NCI-H2171 treated with DMSO at 0.1 percent for 48 hours (cell line): ENCODE results near the gene SYT1.
A peak's percentile ranks its signal among the peaks of the same experiment; 100 is the strongest.
"Not testable (repeated sequence)": the region's sequence is repeated elsewhere in the genome, so short reads cannot be mapped to it uniquely, and the experiment has no call there.

Source experiments
- DNase-seq: peaks from one replicate; lab custom pipeline; 2025; lab: John Stamatoyannopoulos, UW

The SYT1 gene

DNA sequence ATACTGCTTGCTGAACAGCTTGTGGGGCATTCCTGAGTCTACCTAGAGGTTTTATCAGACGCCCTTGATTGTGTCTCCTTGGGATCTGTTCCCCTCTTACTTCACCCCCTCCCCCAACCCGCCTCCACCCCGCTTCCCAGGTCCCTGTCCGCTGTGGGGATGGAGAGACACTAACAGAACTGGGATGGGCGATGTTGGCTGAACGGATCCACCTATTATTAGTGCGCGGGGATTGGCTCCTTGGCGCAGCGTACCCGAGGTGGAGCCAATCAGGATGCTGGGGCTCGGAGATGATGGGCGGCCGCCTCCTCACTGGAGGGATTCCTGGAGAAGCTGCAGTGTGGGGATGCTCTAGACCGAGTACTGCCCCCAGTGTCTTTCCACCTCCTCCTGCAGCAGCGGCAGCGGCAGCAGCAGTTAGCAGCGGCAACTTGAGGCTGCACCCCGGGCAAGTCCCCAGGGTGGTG is at the start of gene SYT1:
Gene SYT1, plus strand, starts transcription at position 372 of the 467 bp plus-strand sequence.
- peak; percentile 98 for DNase-seq

DNA sequence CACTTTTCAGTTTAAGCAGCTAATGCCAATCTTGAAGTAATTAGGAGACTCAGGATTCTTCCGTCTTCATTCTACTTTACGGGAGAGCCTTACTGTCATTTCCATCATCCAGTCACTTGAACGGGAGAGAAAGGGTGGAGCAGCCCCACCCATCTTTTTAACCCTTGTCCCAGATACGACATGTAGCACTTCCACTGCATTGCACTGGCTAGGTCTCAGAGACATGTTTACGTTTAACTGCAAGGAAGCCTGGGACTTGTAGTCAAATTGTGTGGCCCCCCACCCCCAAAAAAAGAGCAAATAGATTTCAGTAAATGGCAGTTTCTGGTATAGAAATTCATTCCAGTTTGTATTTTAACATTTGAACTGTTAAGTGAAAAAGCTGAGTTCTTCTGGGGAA is 46.1 kb upstream of the SYT1 start:
- no peak for DNase-seq

- DNase-seq, result no peak
These were observed 43.6 kb upstream of the SYT1 start for GRCh38 chr12:78820946-78821345.

DNA sequence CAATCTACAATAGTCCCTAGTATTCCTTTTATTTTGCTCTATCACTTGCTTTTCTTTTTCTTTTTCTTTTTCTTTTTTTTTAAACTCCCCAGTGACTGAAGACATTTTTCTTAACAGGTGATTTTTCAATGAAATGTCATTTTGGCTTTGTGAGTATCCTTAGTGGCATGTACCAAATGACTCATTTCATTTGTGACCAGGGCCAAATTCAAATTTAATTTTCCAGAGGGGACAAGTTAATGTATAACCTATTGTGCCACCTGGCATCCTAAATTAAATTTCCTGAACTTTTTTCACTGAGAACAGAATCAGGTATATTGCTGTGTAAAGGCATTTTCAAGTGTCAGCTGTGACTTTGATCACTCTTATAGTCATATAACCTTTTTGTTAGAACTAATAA is 39.7 kb upstream of the SYT1 start:
- DNase-seq, result no peak

DNA sequence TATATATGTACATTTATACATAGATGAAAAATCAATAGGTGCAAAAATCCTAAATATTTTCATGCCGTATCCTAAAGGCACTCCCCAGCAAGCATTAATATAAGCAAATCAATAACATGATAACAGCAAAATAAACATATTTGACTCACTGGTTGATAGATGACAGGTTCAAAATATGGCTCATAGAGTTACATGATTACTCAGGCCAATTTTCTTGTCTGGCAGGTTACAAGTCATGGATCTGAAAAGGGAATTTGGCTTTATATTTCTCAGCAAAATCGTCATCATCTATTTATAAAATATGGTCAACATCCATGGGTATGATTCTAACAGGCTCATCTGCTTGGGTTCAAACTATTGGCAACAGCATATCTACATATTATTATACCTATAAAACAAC is 34.9 kb upstream of the SYT1 start:
- DNase-seq, result no peak

DNA sequence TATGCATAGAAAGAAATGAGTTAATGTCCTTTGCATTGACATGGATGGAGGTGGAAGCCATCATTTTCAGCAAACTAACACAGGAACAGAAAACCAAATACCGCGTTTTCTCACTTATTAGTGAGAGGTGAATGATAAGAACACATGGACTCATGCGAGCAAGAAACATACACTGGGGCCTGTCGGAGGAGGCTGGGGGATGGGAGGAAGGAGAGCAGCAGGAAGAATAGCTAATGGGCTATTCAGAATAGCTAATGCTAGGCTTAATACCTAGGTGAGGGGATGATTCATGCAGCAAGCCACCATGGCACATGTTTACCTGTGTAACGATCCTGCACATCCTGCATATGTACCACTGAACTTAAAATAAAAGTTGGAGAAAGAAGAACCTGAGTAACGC is 29.1 kb upstream of the SYT1 start:
- no peak for DNase-seq

DNA sequence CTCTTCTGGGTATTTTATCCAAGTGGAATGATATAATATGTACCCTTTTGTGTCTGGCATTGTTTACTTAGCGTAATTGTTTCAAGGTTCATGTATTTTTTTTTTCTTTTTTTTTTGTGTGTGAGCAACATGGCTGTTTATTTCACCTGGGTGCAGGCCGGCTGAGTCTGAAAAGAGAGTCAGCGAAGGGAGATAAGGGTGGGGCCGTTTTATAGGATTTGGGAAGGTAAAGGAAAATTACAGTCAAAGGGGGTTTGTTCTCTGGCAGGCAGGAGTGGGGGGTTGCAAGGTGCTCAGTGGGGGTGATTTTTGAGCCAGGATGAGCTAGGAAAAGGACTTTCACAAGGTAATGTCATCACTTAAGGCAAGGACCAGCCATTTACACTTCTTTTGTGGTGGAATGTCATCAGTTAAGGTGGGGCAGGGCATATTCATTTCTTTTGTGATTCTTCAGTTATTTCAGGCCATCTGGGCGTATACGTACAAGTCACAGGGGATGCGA is 24.0 kb upstream of the SYT1 start:
- not testable (repeated sequence) for DNase-seq

GRCh38 chr12:78853231-78853630 is 11.3 kb upstream of the SYT1 start:
- DNase-seq, result no peak

DNA sequence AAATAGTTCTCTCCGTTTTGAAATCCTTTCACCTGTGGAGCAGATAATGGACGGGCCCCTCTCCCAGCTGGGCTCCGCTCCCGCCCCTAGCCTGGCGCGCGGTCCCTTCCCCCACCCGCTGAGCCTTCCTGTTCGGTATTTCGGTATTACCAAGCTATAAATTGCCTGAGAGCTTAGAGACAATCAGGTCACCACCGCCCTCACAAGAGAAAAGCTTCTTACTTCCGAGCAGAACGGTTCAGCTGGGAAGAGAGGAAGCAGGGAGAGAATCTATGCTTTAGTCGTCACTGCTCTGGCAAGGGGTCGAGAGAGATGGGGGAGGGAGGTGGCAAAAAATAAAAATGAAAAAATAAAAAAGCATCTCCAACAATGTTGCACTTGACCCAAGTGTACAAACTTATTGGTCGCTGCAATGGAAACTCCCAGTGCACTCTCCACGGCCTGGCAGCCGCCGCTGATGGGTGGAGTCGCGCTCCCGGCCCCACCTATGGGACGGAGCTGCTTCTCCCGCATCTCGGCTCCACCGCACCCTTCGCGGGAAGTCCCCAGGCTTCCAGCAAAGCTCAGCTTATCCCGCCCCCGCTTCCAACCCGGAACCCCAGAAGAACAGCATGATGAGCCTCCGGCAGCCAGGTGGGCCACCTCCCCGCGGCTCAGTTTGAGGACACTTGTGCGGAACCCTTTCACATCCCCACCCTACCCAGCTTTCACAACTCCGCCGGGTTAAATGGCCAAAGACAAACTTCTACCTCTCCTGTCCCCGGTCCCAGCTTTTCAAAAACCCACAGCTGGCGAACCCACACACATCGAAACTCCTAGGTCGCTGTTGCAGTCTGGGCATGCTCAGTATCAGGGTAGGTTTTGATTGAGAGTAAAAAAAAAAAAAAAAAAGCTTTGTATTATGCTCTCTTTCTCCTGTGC is 832 bp upstream of the SYT1 start:
- DNase-seq, result peak; percentile 84

- DNase-seq, result peak; percentile 60
These were observed 393 bp downstream of the SYT1 start for GRCh38 chr12:78864870-78865463.

DNA sequence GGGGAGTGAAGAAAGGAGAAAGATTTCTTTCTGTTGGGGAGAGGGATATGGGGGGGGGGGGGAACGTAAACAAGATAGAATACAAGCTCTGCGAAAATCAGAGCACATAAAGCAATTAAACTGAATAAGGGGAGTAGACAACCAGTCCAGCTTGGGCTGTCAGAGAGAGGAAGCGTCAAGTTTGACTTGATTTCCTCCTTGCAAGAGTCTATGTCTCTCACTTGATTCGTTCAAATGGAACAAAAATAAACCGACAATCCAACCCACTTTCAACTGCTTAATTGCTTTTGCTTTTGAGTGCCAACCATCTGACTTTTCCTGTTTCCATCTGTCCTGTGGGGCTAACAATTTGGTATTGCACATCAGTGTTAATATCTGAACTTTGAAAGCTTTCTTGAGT is 942 bp downstream of the SYT1 start:
- DNase-seq, result peak; percentile 39

- DNase-seq, result no peak
These were observed 1.9 kb downstream of the SYT1 start for GRCh38 chr12:78866518-78866917.

- peak; percentile 22 for DNase-seq
These were observed 6.0 kb downstream of the SYT1 start for GRCh38 chr12:78870539-78870938.

GRCh38 chr12:78871566-78871965 is 7.0 kb downstream of the SYT1 start:
- no peak for DNase-seq

DNA sequence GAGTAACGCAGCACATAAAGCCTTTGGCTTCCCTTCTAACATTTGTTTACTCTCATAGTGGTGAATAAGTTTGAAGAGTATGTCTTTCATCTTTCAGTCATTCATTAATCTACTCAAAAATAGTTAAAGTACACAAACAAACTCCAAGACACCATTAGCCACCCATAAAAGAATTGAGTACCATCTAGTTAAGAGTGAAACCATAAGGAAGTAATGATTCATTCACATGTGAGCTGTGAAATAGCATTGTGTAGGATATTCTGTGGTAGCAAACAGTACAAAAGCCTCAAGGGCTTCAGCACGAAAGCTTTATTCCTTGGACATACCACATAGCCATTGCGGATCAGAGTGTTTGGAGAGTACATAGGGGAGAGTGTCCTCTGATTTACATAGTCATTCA is 13.9 kb downstream of the SYT1 start:
- DNase-seq, result no peak

DNA sequence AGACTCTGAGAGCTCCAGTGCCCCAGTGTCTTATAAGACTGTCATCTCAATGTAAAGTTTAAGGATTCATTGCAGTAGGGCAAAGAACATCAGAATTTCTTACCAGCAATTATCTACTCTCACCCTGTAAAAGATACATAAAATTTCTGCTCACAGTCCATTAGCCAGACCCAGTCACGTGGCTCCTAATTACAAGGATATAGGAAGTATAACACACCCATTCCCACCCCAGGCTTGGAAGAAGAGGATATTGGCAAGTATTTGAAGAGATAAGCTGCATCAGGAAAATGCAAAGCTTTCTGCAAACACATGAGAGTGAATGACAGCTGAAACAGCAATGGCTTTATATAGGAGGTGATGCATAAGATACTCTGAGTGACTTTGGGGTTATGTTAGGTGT is 14.3 kb downstream of the SYT1 start:
- DNase-seq, result no peak

GRCh38 chr12:78880078-78880477 is 15.5 kb downstream of the SYT1 start:
- DNase-seq, result no peak

- no peak for DNase-seq
These were observed 17.1 kb downstream of the SYT1 start for GRCh38 chr12:78881685-78882084.

GRCh38 chr12:78885466-78885865 is 20.9 kb downstream of the SYT1 start:
- peak; percentile 88 for DNase-seq

- no peak for DNase-seq
These were observed 22.3 kb downstream of the SYT1 start for GRCh38 chr12:78886719-78887407.

DNA sequence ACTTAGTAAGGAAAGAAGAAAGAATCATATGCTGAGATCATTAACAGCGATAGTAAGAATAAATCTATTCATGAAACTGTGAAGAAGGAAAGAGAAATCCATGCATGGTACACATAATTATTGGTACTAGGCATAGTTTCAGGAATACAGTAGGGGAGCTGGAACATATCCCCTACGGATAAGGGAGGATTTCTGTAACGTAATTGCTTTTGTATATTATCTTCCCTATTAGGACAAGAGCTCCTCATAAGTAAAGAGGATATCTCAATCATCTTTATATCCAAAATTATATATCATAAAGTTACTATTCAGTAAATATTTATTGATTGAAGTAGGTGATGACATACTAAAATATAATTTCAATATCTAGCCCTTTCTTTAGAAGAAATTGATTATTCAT is 22.9 kb downstream of the SYT1 start:
- no peak for DNase-seq

GRCh38 chr12:78888568-78888967 is 24.0 kb downstream of the SYT1 start:
- no peak for DNase-seq
